GDM1 (cell line): ENCODE results near the gene CD200.
A peak's percentile ranks its signal among the peaks of the same experiment; 100 is the strongest.
"Not testable (repeated sequence)": the region's sequence is repeated elsewhere in the genome, so short reads cannot be mapped to it uniquely, and the experiment has no call there.

ENCODE experiments used
- DNase-seq: peaks from one replicate; lab custom pipeline; 2025; lab: John Stamatoyannopoulos, UW

Gene CD200

DNA sequence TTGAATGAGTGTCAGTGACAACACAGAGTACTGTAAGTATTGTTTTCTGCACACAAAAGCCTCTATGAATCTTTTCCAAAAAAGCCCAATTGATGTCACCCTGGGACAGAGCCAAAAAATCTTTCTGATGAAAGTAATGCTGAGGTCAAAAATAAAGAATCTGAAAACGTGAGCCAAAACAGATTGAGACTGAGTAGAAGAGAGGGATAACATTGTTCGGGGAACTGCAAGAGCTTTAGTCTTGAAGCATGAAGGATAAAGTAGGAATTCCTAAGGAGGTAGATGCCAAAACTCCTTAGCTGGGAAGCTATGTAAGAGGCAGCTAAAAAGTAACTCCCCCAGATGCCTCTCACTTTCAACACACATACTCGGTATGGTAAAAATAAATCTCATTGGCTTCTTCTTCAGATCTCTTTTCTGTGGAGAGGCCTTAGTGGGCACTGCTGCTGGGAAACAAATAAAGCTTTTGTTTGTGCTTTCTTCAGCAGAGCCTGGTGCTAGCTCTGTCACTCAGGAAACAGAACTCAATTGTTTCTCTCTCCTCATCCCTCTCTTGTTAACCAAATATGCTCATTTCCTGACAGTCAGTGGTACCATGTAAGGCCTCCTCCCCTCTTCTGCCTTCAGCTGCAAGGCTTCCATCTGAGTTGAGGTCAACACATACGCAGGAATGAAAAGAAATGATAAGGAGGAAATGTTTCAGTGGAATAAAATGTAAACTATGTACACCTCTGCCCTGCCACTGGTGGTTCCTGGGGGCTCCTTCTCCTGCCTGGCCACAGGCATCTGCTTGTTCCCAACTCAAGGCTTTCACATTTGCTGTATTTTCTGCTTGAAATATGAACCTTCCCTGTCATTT is 58.1 kb downstream of the CD200 start:
- peak; percentile 48 for DNase-seq

DNA sequence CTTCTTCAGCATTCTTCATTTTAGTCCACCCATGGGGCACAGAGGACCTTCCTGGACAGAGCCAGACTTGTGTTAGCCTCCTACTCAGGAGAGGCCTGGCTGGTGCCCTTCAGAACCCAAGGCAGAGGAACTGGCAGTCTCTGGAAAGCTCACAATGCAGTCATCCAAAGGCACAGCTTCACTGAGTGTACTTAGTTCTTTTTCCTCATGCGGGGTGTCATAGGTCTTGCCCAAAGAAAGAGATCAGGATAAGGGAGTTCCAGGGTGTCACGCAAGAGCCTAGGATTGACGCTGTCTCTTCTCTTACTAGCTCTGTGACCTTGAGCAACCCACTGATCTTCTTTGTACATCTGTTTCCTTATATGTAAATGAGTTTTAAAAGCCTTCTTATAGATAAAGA is 58.7 kb downstream of the CD200 start:
- no peak for DNase-seq

DNA sequence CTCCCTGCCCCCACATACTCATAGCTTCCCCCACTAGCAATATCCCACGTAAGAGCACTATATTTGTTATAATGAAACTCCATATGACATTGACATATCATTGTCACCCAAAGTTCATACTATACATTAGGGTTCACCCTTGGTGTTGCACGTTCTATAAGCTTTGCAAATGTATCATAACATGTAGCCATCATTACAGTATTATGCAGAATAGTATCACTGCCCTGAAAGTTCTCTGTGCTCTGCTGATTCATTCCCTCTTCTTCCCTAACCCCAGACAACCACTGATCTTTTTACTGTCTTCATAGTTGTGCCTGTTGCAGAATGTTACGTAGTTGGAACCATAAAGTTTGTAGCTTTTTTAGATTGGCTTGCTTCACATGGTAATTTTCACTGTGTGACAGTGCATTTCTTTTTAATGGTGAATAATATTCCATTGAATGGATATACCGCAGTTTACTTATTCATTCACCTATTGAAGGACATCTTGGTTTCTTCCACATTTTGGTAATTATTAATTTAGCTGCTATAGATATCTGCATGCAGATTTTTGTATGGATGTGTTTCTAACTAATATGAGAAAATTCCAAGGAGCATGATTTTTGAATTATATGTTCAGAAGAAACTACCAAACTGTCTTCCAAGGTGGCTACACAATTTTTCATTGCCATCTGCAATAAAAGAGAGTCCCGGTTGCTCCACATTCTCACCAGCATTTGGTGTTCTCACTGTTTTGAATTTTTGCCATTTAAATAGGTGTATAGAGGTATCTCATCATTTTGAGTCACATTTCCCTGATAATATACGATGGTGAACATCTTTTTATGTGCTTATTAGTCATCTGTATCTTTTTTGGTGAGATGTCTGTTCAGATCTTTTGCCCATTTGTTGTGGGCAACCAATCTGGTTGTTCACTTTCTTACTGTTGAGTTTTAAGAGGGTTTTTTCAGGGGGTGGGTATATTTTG is 59.7 kb downstream of the CD200 start:
- no peak for DNase-seq

DNA sequence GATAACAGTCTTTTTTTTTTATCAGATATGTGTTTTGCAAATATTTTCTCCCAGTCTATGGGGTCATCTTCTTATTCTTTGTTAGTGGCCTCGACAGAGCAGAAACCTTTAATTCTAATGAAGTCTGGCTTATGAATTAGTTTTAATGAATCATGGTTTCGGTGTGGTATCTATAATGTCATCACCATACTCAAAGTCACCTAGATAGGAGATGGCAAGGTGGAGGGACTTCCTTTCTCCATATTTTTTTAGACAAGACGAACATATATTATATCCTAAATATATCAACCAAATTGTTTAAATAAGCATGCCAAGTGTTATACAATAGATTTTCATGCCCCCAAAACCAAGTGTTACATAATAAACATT is 60.4 kb downstream of the CD200 start:
- no peak for DNase-seq

DNA sequence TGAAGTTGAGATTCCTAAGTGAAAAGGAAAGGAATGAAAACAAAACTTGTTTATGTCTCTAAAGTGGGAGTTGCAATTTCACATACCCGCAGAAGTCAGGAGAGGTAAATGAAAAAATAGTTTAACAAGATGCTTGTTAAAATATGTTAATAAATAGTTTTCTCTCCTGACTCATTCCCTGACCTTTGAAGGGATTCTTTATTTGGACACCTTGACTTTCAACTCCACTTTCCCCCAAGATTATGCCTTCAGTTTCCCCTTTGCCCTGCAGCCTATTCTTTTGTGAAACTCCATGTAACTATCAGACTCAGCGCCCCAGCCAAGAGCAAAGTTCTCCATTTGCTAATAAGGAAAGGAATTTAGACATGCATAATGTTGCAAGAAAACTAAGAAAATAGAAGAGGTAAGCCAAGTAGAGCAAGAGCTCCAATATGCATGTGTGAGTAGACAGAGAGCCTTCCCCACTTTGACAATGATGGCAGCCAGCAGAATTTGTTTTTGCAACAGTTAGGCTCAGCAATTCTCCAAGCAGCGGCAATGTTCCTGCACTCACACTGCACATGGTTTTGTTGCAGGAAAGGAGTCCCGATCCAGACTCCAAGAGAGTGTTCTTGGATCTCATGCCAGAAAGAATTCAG is 61.2 kb downstream of the CD200 start:
- DNase-seq = no peak

DNA sequence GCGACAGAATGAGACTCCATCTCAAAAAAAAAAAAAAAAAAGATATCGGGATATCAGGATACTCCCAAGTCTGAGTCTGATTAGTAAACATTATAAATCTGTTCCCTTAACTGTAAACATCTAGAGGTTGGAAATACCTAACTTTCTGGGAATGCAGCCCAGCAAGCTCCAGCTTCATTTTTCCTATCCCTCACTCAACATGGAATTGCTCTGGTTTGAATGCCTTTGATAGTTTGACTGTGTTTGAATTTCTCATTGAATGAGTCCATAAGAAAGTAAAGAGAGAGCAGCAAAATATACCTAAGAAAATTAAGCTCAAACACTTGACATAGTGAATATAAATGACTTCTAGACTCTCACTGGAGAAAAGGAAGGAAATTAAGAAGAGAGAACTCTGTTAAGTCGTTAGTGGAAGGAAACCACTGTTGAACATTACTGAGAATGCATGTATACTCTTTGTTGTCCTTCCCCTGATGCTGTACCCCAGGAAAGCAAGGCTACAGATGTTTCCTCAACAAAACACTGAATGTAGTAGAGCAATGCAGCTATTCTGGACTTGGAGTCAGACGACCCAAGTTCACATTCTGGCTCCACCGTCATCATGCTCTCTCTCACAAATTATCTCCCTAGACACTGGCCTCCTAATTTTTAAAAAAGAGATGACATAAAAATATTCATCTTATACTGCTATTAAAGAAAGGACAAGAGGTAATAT is 62.4 kb downstream of the CD200 start:
- peak; percentile 92 for DNase-seq

DNA sequence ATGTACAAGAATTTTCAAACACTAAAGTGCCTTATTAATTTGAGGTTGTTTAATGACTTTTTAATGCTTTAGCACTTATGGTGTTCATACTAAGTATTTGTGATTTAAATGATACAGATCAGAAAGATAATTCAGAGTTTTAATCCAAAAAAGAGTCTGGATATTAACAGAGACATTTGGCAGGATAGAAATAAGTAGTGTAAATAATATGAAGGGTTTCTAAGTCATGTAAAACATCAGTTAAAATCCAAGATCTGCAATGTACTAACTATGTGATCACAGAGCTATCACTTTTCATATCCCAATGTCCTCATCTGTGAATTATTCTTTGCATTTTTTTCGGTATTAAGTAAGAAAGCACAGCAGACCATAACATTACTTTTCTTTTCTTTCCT is 62.9 kb downstream of the CD200 start:
- no peak for DNase-seq

DNA sequence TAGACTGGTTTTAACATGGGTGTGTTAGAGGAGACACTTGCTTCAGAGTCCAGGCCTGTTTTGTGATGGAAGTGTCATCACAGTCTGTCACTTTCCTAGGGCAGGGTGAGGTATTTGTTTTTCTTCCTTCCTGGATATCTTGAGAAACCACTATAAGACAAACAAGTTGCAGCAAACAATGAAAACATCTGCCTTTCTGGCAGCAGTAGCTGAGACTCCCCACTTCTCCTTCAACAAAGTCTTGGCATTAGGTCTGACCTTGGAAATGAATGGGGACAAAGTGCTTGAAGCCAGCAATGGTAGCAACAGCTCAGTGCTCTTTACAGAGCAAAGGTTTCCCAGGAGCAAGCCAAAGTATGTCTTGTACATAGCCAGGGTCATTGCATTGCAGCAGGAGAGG is 64.6 kb downstream of the CD200 start:
- DNase-seq = no peak

DNA sequence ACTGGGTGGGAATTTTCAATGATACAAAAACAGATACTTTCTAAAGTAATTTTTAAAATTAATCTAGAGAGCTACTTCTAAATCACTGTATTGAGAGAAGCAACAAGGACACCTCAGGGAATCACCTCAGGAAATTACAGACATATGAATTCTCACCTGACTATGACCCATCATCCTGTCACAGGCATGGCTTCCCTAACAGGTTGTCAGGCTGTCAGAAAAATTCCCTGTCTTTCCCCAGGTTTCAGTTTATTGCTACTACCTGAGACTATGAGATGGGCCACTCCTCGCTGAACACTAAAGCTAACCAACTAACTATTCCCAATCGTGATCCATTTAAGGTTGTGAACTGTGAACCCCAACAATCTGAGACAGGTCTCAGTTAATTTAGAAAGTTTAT is 66.1 kb downstream of the CD200 start:
- no peak for DNase-seq

DNA sequence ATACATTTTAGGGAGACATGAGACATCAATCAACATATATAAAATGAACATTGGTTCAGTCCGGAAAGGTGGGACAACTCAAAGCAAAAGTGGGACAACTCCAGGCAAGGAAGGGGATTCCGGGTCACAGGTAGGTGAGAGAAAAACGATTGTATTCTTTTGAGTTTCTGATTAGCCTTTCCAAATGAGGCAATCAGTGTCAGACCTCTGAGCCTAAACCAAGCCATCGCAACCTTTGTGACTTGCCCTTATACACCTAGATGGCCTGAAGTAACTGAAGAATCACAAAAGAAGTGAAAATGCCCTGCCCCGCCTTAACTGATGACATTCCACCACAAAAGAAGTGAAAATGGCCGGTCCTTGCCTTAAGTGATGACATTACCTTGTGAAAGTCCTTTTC is 66.6 kb downstream of the CD200 start:
- not testable (repeated sequence) for DNase-seq

DNA sequence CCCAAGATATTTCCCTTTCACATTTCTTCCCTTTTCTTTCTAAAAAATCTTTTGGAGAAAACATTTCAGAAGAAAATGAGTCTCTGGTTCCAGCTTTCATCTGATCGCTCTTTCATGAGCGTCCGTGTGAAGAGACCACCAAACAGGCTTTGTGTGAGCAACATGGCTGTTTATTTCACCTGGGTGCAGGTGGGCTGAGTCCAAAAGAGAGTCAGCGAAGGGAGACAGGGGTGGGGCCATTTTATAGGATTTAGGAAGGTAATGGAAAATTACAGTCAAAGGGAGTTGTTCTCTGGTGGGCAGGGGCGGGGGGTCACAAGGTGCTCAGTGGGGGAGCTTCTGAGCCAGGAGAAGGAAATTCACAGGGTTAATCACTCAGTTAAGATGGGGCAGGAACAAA is 67.4 kb downstream of the CD200 start:
- DNase-seq = not testable (repeated sequence)

DNA sequence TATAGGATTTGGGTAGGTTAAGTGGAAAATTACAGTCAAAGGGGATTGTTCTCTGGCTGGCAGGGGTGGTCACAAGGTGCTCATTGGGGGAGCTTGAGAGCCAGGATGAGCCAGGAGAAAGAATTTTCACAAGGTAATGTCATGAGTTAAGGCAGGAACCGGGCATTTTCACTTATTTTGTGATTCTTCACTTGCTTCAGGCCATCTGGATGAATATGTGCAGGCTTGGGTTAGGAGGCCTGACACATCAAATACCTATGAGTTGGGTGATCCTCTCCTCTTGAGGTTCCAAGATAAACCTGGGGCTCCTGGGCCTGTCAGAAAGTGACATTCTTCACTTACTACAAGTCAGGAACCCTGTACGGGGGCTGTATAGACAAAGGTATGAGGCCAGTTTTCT is 68.7 kb downstream of the CD200 start:
- DNase-seq = no peak

DNA sequence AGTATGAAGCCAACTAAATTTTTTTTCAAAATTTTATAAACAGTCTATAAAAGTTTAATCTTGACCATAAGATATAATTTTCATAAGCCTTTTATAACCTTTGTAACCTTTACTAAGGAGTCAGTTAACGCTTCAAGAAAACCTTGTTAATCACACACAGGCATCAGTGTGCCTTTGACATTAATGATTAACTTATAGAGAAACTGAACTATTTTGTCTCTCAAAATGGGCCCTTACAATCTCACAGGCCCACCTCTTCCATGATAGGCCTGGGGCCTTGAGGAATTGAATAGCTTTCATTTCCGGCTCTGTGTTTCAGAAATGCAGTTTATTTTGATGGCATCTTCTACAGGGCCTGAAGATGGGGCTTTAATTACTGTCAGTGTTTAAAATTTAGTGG is 70.1 kb downstream of the CD200 start:
- no peak for DNase-seq

DNA sequence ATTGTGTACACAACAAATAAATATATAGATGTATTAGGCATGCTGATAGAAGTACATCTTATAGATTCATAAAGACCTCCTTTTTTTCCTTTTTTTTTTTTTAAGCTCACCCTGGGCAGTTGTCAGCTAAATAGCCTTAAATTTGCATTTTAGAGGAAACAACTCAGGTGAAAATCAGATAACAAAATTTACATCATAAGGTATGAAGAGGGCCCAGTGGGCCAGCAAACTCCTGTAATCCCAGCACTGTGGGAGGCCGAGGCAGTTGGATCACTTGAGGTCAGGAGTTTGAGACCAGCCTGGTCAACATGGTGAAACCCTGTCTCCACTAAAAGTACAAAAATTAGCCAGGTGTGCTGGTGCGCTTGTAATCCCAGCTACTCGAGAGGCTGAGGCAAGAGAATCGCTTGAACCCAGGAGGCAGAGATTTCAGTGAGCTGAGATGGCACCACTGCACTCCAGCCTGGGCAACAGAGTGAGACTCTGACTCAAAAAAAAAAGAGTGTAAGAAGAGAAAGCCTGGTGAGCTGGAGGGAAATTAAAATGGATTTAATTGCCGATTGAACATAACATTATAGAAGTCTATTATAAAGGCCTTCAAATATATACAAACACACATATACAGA is 72.1 kb downstream of the CD200 start:
- not testable (repeated sequence) for DNase-seq

DNA sequence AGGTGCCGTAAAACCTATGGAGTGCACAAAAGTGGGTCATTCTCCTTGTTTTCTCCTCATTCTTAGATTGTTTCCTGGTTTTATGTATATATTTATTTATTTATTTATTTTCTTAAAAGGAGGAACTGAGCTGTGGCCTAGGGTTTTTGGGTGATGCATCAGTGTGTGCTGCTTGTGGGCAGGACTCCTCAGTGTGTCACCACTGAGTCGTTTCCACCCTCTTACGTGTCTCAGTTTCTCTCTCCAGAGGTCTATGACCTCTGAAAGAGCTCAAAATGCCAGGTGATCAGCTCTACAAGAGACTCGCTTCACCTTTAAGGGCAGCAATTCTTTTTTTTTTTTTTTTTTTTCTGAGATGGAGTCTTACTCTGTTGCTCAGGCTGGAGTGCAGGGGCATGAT is 72.9 kb downstream of the CD200 start:
- no peak for DNase-seq

DNA sequence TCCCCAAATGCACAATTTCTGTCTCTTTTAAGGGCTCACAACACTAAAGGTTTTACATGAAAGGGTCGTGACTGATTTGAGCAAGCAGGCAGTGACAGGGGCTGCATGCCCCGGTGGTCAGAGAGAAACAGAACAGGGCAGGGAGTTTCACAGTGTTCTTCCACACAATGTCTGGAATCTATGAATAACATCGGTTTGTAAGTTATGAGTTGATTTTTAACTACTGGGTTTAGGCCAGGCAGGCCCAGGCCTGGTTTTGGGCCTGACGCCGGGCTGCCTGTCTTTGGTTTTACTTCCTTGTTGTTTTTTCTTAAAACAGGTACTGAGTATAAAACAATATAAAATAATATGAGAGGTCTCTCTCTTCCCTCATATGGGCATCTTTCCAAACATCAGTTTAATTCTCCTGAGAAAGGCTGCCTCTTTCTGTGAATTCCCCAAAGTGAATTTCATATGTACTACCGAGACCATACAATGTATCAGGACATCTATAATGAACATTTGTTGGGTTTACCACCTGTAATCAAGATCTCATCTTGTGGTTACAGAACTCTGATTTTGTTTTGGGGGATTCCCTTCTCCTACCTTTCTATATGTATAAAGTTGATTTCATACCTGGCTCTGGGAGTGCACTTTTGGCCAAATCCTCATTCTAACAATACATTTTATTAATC is 74.4 kb downstream of the CD200 start:
- no peak for DNase-seq

DNA sequence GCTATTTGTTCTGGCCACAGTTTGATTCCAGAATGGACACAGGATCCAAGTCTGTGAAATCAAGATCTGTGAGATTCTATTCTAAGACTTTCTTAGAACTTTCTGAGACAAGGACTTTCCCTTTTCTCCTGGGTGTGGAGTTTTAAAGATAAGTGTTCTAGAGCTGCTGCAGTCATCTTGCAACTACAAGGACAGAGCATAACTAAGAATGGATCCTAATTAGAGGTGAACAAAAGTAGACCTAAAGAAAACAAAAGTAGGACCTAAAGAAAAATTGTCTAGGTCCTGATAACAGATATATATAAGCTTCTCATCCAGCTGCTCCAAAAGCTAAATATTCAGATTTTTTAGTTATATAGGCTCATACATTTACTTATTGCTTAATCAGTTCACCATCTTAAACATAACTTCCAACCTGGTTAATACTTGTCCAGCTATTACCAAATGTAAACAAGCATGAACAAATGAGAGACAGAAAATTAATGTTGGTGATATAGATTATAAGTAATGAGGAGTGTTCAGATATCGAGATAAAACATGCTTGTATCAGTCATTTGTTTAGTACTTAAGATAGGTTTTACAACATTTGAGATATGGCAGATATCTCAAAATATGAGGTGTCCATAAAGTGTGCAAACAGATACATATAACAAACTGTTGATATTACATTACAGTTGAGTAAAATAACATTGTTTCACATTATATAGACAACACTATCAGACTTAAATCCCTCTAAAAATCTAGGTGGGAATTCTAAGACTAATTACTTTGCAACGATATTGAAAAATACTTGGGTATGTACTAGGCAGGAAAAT is 75.1 kb downstream of the CD200 start:
- DNase-seq = no peak

DNA sequence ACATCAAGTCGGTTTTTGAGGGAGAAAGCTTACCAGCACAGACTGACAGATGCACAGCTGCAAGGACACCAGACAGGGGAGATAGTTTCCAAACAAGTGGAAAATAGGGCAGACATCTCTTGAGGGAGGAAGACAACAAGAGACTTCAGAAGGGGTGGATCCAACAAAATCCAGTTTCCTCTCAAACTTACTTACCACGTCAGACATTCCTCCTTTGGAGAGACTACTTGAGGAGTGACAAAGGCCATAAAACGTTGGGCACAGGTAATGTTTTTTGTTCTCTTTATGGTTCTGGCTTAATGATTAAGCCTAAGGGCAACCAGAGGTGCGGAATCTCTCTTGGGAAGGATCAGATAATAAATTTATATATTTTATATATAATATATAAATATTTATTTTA is 76.1 kb downstream of the CD200 start:
- no peak for DNase-seq

DNA sequence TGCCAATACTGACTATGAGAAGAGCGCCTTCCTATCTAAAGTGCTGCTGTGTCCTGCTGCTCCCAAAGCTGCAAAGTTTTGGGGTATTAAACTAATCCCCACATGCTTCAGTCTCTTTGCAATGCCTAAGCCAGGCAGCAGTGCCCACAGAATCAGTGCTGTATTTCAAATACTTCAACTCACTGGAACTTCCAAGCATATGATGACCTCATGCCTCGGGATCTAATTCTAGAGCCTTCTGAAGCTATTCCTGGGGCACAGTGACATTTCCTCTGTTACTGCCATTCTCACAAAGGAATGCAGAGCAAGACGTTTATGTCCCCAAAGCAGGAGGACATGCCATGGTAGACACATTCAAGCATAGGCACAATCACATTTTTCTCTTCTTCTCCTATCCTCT is 78.5 kb downstream of the CD200 start:
- no peak for DNase-seq
